Uterus (tissue), 4 donors: ENCODE measurements around the gene RPS10. TPM values are rescaled to one million over a fixed set of nuclear protein-coding genes. Genes with fewer than 3 reads are reported as not detected.
"Not testable (repeated sequence)": the region's sequence is repeated elsewhere in the genome, so short reads cannot be mapped to it uniquely, and the experiment has no call there.

Source experiments
- DNase-seq, 2 donors: peaks; one replicate each; pipeline ENCODE4 v3.0.0-alpha.2; 2019 to 2020
- H3K27ac ChIP-seq, 2 donors: fragments of 200-600 bp; sonication (generic); 1 replicate in 1 of 2; 2 replicates in 1 of 2; pipeline ENCODE4 v1.5.1; 2016 to 2018
- H3K27me3 ChIP-seq, 2 donors: fragments of 200-600 bp; sonication (generic); one replicate each; pipeline ENCODE4 v1.5.1; 2018 to 2019; ENCODE audit warnings: control low read depth in 1 of 2
- H3K36me3 ChIP-seq, 2 donors: fragments of 200-600 bp; sonication (generic); one replicate each; pipeline ENCODE4 v1.5.1; 2019; ENCODE audit warnings: control low read depth in 1 of 2
- H3K4me1 ChIP-seq, 2 donors: fragments of 200-600 bp; sonication (generic); one replicate each; pipeline ENCODE4 v1.5.1; 2018 to 2019; ENCODE audit warnings: control low read depth in 1 of 2
- H3K4me3 ChIP-seq, 2 donors: fragments of 200-600 bp; sonication (generic); 1 replicate in 1 of 2; 2 replicates in 1 of 2; pipeline ENCODE4 v1.5.1; 2018 to 2019; ENCODE audit warnings: mild to moderate bottlenecking in 1 of 2
- H3K9me3 ChIP-seq, 2 donors: fragments of 200-600 bp; sonication (generic); one replicate each; pipeline ENCODE4 v1.5.1; 2019; ENCODE audit warnings: control low read depth in 1 of 2
- POLR2A ChIP-seq, 2 donors: fragments of 450-650 bp; IDR thresholded peaks; one replicate each; pipeline ENCODE4 v1.6.1; 2016; ENCODE audit warnings: antibody characterized with exemption in 2 of 2, mild to moderate bottlenecking in 1 of 2, moderate library complexity in 1 of 2
- intact Hi-C: fragments of 100-400 bp; cut with DNase I; formaldehyde crosslinking; loops from one replicate; pipeline ENCODE4 v1.15.1; 2023; ENCODE audit warnings: low total_unique reads
- total RNA-seq, 4 donors: library from RNA; depleted of rRNA in 3 of 4; stranded (reverse); fragments of >200 nt in 3 of 4; gene quantifications; one replicate each; pipeline versions ENCODE4 v1.1.0 to v1.2.4, GENCODE V29; 2014 to 2023
- TF ChIP-seq, protein P1 (sequence below), 4 experiments: fragments of 200-600 bp in 2 of 4; fragments of 450-650 bp in 2 of 4; sonication (generic) in 2 of 4; IDR thresholded peaks; one replicate each; pipeline ENCODE4 v1.5.1; 2016 to 2019; ENCODE audit warnings: antibody characterized with exemption in 4 of 4, mild to moderate bottlenecking in 2 of 4, moderate library complexity in 1 of 4
- donor health status: DM: yes; HTN: yes; CAD: no.

RPS10 gene
- total RNA-seq, 4 donors from 2014 or later, result 1,812 to 9,385 (median 3,859) TPM

DNA sequence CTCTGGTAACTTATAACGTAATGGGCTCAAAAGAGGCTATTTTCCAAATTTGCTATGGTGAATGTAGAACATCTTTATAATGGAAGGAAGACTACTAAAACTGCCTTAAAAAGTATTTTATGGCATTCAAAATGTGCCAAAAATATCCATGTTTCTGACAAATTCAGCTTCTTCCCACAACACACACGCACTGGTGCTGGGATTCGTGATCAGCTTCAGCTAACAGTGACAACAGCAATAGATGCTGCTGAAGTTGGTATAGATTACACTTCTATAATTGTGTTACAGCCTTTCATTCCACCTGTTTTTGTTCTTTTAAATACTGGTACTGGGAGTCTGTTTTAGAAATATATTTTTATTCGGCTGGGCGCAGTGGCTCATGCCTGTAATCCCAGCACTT lies 52.4 kb downstream of the RPS10 start:
- no peak for TF ChIP-seq POLR2A (IDR thresholded peaks at IDR 0.05)
- TF ChIP-seq, protein P1, sequence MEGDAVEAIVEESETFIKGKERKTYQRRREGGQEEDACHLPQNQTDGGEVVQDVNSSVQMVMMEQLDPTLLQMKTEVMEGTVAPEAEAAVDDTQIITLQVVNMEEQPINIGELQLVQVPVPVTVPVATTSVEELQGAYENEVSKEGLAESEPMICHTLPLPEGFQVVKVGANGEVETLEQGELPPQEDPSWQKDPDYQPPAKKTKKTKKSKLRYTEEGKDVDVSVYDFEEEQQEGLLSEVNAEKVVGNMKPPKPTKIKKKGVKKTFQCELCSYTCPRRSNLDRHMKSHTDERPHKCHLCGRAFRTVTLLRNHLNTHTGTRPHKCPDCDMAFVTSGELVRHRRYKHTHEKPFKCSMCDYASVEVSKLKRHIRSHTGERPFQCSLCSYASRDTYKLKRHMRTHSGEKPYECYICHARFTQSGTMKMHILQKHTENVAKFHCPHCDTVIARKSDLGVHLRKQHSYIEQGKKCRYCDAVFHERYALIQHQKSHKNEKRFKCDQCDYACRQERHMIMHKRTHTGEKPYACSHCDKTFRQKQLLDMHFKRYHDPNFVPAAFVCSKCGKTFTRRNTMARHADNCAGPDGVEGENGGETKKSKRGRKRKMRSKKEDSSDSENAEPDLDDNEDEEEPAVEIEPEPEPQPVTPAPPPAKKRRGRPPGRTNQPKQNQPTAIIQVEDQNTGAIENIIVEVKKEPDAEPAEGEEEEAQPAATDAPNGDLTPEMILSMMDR (IDR thresholded peaks at IDR 0.05), result no peak
- no peak for DNase-seq
- no peaks in the 10 kb centered on the region for H3K4me1 ChIP-seq
- no peaks in the 10 kb centered on the region for H3K9me3 ChIP-seq
- no peaks in the 10 kb centered on the region for H3K27me3 ChIP-seq
- H3K4me3 ChIP-seq, result no peak overlapping the region
- H3K27ac ChIP-seq, result no peak overlapping the region
- no peaks in the 10 kb centered on the region for H3K36me3 ChIP-seq
- intact Hi-C loops, result no loop called here

DNA sequence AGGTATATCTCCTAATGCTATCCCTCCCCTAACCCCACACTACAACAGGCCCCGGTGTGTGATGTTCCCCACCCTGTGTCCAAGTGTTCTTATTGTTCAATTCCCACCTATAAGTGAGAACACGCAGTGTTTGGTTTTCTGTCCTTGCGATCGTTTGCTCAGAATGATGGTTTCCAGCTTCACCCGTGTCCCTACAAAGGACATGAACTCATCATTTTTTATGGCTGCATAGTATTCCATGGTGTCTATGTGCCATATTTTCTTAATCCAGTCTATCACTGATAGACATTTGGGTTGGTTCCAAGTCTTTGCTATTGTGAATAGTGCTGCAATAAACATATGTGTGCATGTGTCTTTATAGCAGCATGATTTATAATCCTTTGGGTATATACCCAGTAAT lies 54.0 kb downstream of the RPS10 start:
- DNase-seq, intact Hi-C loops, H3K4me3 ChIP-seq, H3K27ac ChIP-seq, H3K27me3 ChIP-seq, H3K36me3 ChIP-seq, H3K9me3 ChIP-seq, H3K4me1 ChIP-seq: not testable (repeated sequence)

DNA sequence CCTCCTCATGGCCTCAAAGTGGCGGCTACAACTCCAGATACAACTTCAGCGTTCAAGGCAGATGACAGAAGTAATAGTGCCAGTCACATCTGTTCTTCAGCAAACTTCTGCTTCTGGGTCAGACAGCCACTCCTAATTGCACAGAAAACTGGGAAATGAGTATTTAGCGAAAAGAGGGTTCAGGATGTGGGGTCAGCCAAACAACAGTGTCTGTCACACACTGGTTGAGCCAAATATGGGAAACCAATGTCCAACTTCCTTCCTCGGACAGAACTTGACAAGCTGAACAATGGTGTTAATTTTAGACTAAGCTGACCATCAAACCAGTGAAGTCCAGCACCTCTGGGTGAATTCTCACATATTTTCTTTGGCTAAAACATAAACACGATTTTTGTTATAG lies 55.5 kb downstream of the RPS10 start:
- H3K27ac ChIP-seq, result no peak overlapping the region

DNA sequence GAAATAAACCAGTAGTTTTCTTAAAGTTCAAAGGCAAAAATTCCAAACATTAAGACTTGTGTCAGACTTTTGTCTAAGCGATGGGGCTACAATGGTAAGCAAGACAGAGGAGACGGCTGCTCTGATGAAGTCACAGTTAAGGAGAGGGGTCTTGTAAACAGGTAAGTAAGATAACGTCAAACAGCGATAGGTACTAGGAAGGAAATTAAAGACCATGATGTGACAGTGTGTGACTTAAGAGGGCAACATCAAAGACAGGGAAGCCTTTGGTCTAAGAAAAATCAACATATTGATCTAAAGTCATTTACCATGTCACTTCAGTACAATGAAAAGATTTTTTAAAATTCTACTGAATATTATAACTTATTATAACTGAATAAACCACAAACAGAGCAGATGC lies 56.5 kb downstream of the RPS10 start:
- DNase-seq, result no peak
- intact Hi-C loops, result no loop called here
- no peak overlapping the region for H3K27ac ChIP-seq
- H3K9me3 ChIP-seq, result no peaks in the 10 kb centered on the region
- no peak for TF ChIP-seq POLR2A (IDR thresholded peaks at IDR 0.05)
- TF ChIP-seq, protein P1 (IDR thresholded peaks at IDR 0.05), result no peak
- no peaks in the 10 kb centered on the region for H3K4me1 ChIP-seq
- no peak overlapping the region for H3K4me3 ChIP-seq
- no peaks in the 10 kb centered on the region for H3K27me3 ChIP-seq
- no peaks in the 10 kb centered on the region for H3K36me3 ChIP-seq

More for the DNA sequence above, 55.5 kb downstream of the RPS10 start:
- Histone ChIP-seq H3K4me3 (no peak overlapping the region), H3K9me3 (no peaks in the 10 kb centered on the region), H3K4me1 (no peaks in the 10 kb centered on the region), H3K36me3 (no peaks in the 10 kb centered on the region), H3K27me3 (no peaks in the 10 kb centered on the region)
- intact Hi-C loops, result no loop called here
- TF ChIP-seq, protein P1 (IDR thresholded peaks at IDR 0.05), result no peak
- no peak for TF ChIP-seq POLR2A (IDR thresholded peaks at IDR 0.05)
- DNase-seq, result no peak

Other genes with a start within 250 kb of the RPS10 start
- 10 to 100 TPM in 2 of 4 donors, 1 to 10 TPM in 1, under 1 TPM in 1; 0.51 to 24.4 (median 13.5) TPM for gene HMGA1, start 189.2 kb downstream of the RPS10 start, total RNA-seq
- 10 to 100 TPM in 3 of 4 donors, 1 to 10 TPM in 1; 5.2 to 44.3 (median 20.0) TPM for gene SMIM29, start 177.1 kb downstream of the RPS10 start, total RNA-seq
- gene NUDT3, start 33.4 kb downstream of the RPS10 start, total RNA-seq, result 10 to 100 TPM; 15.6 to 58.8 (median 38.2) TPM
- under 1 TPM in 1 of 4 donors, not detected in 3; 0.28 TPM for gene PACSIN1, start 40.0 kb upstream of the RPS10 start, total RNA-seq
- 1 to 10 TPM in 1 of 4 donors, under 1 TPM in 1, not detected in 2; 0.52 to 1.5 TPM for gene SPDEF, start 130.3 kb upstream of the RPS10 start, total RNA-seq